HG02798 (cell line): ENCODE measurements around the gene HOXA7.

Experiments used
- ATAC-seq: cut with Tn5 transposase; IDR thresholded peaks from one replicate; pipeline ENCODE4 v1.9.1; 2021; ENCODE audit warnings: mild to moderate bottlenecking; ENCODE audit not compliant: unreplicated experiment, poor library complexity

Gene HOXA7

DNA sequence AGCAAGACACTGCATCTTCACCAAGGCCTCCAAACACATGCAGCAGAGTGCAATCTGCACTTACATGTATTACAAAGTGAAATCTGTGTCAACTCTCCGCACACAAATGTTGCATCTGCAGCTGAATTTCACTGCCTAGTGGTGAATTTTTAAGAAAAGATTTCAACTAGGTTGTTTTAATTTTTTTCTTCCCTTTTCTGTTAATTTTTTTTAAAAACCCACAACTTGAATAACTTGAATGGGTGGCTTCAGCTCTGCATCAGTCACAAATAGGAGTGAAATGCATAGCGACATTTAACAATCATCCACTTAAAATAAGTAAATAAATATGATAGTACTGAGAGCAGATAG lies 37.5 kb upstream of the HOXA7 start:
- ATAC-seq = no peak

DNA sequence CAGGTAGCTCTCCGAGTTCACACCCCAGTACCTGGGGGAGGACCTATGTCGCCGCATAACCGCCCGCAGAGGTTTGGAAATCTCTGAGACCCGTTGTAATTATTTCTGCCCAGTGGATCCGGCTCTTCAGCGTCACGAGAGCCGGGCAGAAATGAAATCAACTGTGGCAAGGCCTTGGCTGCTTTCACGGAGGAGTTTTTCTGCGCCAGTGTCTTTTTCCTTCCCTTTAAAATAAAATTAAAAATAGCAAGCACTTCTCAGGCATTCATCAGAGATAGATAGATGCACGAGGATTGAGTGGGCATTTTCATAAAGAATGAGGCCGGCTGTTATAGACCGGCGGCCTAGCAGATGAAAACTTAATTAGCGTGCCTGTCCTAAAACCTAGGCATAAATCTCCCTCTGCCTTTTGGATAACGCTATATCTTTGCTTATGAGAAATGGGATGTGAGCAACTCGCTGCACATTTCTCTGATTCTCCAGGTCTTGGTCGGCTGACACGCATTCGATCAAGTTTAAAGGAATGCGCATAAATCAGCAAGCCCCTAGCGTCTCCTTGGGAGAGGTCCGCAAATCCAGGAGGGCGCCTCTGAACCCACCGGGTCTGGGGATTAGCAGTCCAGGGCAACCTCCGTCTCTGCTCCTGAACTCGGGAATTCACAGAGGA lies 37.0 kb upstream of the HOXA7 start:
- ATAC-seq = no peak

DNA sequence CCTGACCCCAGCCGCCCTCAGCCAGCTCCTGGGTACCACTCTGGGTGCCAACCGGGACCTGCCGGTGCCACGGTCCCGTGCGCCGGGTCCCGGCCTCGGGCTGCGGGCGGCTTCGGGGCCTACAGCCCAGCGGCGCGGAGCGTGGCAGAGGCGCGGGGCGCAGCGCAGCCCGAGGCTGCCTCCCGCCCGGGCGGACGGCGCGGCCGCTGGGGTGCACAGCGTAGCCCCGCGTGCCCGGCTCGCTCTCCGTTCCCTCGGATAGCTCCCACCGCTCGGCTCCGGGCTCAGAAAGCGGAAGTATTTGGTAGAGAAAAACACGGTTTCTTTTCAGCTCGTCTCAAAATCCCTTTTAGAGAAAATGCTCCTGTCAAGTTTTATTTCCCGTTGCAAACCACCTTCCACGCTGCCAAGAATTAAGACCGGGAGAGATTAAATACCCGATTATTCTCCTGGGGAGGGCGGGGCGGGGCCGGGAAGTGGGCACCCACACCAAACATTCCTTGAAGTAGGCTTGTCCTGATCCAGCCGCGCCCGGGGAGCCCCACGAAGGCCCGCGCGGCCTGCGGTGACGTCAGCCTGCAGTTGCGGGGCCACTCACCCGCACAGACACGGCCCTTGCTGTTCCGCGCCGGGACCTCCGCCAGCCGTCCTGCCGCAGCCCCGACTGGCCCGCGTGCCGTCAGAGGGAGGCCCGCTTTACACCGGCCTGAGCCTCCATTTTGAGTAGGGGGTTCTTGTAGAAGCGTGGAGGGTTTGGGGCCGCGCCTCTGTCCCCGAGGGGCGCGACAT lies 36.3 kb upstream of the HOXA7 start:
- ATAC-seq = no peak

DNA sequence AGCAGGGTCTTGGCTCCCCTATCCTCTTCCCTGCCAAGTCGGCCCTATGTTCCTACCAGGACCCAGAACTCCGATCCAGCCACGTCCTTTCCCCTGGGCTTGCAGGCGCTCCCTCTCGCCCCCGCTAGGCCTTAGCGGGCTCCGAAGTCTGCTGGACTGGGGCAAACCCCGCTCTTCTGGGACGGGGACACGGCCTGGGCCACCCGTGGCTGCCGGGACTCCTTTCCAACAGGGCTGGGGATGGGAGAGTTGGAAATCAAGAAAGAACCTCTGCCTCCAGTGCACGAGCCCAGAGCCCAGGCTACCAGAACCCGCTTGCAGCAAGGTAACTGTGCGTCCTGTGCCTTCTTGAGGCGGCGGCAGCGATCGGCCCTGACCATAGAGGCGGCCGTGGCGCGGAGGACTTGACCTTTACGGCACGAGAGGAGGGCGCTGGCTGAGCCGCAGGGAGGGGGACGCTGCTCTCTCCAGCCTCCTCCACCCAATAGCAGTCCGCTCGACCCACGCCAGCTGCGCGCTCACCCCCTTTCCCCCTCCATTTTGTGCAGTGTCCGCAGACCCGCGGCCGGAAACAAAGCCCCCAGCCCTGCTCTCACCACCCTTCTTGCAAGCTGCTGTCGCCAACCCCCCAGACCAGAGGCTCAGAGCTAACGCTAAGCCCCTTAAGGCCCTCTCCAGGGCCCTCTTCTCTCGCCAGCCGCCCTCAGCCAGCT lies 35.5 kb upstream of the HOXA7 start:
- ATAC-seq = no peak

DNA sequence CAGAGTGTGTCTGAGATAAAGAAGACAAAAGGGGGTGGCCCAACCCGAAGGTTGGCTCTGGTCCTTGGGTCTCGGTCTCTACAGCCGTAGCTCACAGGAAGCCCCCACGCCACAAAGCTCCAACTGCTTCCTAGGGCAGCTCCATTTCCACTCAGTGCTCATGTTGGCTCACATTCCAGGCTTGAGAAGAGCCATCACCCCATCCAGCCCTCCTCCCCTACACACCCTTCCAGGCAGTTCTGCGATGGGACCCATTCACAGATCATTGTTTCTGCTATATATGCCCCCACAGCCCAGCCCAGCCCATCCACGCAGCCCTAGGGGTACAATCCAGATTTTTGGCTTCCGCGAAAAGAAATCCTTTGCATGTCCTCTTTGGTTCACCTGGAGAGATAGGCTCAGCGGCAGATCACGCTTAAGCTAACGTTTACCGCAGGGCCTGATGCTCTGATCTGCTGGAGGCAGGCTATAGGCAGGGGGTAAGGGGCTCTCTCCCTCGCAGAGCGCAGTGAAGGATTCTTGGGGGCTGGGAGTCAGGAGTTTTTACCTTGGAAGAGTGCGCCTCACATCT lies 34.8 kb upstream of the HOXA7 start:
- ATAC-seq = no peak

DNA sequence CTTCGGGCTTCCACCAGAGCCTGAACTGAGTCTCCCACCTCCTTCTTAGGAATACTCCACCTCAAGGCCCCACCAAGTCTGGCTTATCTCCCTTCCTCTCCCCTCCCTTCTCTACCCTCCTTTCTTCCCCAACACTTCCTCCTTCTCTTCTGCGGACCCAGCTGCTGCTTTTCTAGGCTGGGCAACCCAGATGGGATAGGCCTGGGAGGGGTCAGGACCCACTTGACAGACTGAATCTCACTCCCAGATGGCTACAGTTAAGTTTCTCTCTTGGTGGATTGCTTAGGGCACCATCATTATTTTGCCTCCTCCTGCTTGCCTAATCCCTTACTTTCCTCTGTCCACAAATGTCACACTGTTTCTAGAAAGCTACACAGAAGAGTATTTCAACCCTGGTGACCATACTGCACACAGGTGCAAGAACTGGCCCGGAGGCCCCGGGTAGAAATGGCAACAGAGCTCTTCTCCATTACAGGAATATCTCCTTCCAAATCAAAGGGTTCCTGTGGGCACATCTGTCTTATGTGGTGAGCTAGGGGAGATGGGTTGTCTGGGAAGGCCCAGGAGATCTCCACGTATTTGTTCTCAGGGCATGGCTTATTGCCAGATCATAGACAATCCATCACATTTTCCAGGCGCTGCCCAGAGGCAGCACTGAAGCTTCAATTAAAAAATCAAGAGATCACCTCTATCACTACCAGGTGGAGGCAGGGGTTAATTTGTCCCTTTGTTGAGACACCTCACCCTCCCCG lies 33.7 kb upstream of the HOXA7 start:
- ATAC-seq = no peak

DNA sequence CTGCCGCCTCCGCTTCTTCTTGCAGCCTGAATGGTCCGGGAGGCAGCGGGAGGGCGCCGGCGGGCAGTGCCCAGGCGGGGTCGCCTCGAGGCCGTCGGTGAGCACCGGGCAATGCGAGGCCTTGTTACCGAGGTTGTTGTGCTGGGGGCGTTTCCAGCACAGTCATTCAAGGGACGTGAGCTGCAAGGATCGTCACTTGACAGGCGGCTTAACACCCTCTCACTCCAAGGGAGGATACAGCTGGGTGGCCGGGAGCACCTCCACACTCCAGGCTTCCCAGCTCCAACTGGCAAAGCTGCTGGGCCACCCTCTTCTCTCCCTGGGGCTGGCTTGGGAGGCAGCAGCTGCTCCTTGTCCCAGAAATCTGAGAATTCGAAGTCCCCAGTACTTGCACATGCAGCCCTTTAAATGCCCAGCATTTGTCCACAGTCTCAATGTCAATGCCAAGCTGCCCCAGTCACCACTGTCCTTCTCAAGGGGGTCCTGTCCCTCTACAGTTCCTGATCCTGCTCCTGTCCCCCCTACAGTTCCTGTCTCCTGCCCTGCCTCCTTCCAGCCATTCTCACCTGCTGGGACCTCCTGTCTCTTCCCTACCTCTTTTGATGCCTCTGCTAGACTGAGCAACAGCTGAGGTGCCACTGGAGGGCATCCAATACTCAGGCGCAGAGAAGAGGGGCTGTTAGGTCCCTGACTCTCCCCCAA lies 33.0 kb upstream of the HOXA7 start:
- ATAC-seq = no peak

DNA sequence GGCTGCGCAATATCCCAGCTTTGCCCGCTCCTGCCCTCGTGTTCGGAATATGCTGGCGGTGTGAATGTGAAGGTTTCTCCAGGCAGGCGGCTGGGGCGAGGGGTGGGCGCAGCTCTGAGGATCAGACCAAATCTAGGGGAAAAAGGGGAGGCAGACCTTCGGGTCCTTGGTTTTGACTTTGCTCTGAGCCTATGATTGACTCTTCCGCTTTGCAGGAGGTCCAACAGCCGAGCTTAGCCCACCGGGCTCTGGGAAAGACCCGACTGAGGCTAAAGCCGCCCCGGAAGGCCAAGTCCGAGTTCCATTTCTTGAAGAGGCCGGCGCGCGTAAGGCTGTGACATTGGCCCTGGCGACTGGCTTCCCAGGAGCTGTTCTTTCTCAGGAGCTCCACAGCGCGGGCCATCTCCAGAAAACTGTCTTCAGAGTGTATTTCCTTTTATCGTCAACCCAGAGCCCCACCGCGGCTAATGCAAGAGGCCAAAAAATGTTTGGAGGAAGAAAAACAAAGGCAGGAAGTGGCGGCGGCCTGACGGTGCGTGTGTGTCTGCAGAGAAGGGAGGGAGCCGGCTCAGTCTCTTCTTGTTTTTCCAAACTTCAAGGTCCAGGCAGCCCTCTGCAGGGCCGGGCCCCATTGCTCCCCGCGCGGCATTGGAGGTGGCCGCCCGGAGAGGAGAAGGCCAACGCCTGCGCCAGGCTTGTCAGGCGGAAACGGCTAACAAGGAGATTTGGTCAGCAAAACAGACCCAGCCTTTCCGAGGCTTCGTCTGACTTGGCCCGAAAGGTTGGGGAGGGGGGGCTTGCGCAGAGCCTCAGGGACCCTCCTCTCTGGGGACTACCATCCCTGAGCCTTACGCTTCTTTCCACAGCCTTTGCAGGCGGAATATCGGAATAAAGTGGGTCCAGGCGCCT lies 32.2 kb upstream of the HOXA7 start:
- no peak for ATAC-seq

DNA sequence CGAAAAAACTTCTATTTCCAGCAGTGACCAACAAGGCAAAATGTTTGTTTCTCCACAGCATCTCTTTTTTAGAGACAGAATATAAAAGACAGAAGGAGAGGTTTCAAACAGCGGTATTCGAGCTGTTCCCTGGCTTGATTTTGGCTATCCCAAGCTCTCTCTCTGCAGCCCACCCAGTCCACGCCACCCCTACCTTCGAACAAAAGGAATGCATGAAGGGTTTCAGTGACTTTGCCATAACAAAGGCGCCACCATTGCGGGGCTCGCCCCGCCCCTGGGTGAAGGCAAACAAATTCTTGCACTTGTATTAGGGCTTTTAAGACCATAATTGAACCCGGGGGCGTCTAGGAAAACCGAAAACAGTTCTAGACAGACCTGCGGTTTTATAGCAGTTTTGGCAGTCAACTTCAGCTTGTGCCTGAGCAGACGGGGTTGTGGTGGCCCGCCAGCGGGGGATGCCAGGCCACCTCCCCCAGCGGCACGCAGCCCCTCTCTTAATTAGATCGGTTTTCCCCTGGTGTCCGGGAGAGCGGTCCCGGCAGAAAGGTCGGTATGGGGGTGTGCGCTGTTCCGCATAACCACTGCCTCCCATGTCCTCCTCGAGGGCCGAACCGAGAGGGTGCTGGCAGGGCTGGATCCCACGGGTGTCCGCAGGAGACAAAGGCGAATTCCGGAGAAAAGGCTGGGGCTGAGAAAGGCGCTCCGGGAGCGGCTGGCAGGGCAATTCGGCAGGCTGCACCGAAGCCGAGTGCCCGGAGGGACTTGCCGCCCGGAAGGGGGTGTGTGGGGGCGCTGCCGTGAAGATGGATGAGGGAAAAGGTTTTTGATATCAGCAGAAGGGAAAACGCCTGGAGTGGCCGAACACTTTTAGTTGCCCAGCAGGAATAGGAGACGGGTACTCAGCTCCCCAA lies 31.3 kb upstream of the HOXA7 start:
- no peak for ATAC-seq

DNA sequence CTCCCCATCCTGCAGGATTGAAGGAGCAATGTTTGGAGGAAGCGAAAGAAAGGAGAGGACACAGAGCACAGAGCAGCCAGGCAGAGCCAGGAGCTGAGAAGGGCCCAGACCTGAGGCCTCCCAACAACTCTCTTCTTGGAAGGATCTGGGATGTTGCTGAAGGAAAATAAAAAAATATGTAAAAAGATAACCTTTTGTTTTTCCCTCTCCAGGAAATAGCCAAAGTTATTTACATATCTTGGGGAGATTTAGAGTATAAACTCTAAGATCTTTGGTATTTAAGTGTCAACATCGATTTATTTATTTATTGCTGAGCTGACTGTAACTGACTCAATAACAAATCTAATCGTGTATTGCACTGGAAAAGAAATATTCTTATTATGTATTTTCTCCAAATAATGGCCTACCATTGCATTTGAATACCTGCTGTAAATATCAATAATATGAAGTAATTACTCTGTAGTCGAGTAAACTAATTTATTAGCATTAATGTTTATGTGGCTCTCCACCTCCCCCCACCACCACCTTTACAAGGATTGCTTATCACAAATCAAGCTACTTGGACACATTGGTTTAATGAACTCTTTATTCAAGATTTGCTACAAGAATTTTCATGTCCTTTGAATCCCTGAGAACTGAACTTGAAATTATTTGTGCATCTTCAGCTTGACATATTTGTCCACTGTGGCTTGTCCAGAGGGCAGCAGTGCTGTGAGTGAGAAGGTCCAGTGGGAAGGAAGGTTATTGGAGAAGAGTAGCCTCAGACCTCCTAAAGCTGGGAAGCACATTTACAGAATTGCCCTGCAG lies 30.4 kb upstream of the HOXA7 start:
- ATAC-seq = no peak

DNA sequence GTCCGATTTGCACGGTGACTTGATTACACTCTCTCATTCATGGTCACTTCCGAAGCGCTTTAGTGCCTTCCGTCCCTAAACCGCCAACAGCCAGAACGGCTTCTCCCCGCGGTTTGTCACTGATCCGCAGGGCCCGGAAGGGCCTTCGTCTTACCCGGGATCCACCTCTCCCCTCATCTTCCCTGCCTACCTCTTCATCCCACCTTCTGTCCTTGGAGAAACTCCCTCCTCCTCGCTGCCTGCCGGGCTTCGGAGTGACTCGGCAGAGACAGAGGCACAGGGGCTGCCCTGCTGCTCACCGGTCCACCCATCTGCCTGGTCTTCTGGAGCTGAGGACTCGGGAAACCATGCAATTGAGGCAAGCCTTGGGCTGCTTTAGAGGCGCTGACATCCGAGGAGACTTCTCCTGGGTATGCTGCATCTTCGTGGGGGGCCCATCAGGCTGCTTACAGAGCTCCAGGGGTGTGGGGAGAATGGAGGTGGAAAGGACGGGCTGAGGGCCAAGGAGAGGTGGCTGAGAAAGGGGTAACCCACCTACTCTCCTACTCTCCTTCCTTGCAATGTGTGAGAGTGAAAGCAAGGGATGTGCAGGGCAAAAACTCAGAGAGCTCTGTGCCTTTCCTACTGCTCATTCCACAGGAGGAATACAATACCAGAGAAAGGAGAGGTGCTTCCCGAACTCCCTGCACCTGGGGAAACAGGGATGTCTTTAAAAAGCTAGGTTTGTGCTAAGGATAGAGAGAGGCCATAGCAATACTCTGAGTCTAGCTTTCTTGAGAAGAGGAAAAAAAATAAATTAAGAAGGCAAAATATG lies 29.6 kb upstream of the HOXA7 start:
- no peak for ATAC-seq

DNA sequence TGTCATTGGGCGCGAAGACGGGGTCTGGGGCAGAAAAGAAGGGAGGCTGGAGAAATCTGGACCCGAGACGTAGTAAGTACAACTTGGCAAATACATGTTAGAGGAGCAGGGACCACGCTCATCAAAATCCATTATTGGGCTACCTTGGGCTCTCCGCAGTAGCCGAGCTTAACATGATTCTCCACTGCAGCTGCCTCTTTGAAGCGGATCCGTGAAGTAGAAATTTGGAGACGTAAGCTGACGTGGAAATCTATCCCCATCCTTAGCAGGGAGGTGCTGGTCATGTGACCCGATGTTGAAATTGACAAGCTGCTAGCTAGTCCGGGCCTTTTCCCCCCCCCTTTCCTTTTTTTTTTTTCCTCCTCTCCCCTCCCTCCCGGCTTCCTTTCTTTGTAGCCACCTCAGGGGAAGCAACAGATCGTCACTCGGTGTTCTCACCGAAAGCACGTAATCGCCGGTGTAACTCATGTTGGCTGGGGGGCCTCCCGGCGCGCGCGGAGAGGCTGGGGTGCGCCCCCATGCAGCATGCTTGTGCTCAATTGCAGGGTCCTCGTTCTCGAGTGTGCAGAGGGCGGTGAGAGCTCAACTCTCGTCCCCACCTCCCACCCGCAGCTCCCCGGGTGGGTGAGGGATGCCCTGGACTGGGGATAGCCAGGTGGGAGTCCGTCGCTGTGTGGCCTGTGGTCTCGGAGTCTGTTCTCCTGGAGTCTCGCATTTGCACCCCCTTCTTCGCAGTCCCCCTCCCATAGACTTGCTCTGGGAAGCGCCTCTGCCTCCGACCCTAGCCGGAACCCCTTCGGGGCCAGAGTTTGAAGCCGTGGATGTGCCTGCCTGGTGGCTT lies 28.8 kb upstream of the HOXA7 start, which contains the start of gene HOXA11:
HOXA11 (minus strand) TSS at position 220 of the 841 bp plus-strand sequence; CDS start at position 132, 88 bp downstream.
- ATAC-seq = no peak

DNA sequence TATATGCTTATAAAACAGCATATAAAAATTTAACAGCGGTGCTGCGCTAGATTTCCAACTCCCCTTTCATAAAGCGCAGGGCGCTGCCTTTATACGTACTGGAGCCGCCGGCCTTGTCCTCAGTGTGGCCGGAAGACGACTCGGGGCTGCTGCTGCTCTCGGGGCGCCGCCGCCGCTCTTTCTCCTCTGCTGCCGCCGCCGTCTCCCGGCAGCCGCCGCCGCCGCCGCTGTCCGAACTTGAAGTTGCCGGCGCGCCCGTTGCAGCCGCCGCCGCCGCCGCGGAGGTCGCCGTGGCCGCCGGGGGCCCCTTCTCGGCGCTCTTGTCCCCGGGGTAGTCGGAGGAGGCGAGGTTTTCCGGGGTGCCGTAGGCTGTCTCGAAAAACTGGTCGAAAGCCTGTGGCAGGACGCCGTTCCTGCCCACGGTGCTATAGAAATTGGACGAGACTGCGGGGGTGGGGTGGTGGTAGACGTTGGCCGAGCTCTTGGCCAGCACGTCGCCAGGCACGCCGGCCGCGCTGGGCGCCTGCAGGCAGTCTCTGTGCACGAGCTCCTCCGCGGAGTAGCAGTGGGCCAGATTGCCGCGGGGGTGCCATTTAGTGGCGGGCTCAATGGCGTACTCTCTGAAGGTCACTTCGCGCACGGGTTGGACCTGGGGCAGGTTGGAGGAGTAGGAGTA lies 28.0 kb upstream of the HOXA7 start:
- ATAC-seq = no peak

DNA sequence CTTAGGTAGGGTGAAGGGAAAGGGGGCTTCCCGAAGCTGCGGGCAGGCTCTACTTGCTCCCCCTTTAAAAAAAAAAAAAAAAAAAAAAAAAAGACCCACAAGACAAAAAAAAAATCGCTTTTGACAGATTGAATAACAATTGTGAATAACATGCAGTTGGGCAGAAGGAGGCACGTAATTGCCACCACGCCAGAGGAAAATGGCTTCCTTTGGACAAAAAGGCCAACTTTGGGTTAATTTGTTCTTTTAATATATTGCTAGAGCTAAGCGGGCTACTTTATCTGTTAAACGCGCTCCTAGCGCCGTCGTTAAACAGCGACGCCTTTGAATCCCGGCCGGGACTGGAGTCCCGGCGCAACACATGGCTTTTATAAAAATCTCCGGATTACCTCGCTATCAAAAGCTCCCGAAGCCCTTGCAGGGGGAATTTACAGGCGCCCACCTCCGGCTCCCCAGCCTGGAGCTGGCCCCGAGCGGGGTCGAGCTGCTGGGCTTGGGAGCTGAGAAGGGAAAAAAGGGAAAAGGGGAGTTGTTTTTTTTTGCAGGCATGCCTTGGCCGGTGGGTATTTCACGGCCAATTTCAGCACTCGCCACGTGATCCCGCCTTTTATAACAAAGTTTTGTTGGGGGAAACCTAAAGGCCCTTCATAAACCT lies 27.3 kb upstream of the HOXA7 start:
- ATAC-seq = no peak
